ENCODE data around the gene CHST7.

DNA sequence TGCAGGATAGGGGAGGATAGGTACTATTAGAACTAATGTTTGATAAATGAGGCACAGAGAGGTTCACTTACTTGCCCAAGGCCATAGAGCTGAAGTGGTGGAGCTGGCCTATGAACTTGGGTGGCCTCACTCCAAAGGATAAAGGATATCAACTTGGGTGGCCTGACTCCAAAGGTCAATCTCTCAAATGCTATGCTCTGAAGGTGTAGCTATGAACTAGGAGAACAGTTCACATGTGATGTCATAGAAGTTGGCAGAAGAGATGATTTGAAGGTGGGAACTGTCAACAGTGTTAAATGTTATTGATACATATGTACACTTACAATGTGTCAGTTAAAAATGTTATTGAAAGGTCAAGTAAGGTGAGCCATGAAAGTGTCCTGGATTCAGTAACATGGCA, 6.2 kb upstream of the CHST7 start:
- TF ChIP-seq, protein P1, sequence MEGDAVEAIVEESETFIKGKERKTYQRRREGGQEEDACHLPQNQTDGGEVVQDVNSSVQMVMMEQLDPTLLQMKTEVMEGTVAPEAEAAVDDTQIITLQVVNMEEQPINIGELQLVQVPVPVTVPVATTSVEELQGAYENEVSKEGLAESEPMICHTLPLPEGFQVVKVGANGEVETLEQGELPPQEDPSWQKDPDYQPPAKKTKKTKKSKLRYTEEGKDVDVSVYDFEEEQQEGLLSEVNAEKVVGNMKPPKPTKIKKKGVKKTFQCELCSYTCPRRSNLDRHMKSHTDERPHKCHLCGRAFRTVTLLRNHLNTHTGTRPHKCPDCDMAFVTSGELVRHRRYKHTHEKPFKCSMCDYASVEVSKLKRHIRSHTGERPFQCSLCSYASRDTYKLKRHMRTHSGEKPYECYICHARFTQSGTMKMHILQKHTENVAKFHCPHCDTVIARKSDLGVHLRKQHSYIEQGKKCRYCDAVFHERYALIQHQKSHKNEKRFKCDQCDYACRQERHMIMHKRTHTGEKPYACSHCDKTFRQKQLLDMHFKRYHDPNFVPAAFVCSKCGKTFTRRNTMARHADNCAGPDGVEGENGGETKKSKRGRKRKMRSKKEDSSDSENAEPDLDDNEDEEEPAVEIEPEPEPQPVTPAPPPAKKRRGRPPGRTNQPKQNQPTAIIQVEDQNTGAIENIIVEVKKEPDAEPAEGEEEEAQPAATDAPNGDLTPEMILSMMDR (IDR thresholded peaks at IDR 0.05; ENCODE audit: low read depth, low read length) = no peak
- no peak for TF ChIP-seq EZH2phosphoT487 (IDR thresholded peaks at IDR 0.05; ENCODE audit: low read depth)
